SH-SY5Y (cell line): ENCODE measurements around the gene HS1BP3.

Experiments
- GATA2 ChIP-seq: IDR thresholded peaks from 2 replicates; pipeline ENCODE4 v1.6.1; 2011; ENCODE audit warnings: mild to moderate bottlenecking, low read depth, low read length
- GATA3 ChIP-seq: IDR thresholded peaks from 2 replicates; pipeline ENCODE4 v1.6.1; 2011; ENCODE audit warnings: low read depth, mild to moderate bottlenecking, low read length, moderate library complexity

The HS1BP3 gene

GRCh38 chr2:20611077-20611843 lies 39.6 kb downstream of the HS1BP3 start:
- TF ChIP-seq GATA2: peak; percentile 31; the same call in 1 of the 2 replicates
- TF ChIP-seq GATA3: no peak

GRCh38 chr2:20609995-20610357 lies 40.9 kb downstream of the HS1BP3 start:
- TF ChIP-seq GATA3 (no peak), GATA2 (no peak)

- TF ChIP-seq GATA3: no peak
- no peak for TF ChIP-seq GATA2
Observed at GRCh38 chr2:20609349-20609994, 41.4 kb downstream of the HS1BP3 start.

- TF ChIP-seq GATA3 (no peak), GATA2 (no peak)
Observed at GRCh38 chr2:20608666-20609348, 42.1 kb downstream of the HS1BP3 start.

GRCh38 chr2:20607446-20607845 lies 43.5 kb downstream of the HS1BP3 start:
- TF ChIP-seq GATA2 (no peak), GATA3 (no peak)

- TF ChIP-seq GATA2: no peak
- TF ChIP-seq GATA3: no peak
Observed at GRCh38 chr2:20606198-20606597, 44.7 kb downstream of the HS1BP3 start.

GRCh38 chr2:20604951-20605381 lies 45.9 kb downstream of the HS1BP3 start:
- TF ChIP-seq GATA2: no peak
- no peak for TF ChIP-seq GATA3

GRCh38 chr2:20604401-20604911 lies 46.4 kb downstream of the HS1BP3 start:
- TF ChIP-seq GATA2 (no peak), GATA3 (no peak)

GRCh38 chr2:20603791-20604190 lies 47.1 kb downstream of the HS1BP3 start:
- TF ChIP-seq GATA3 (no peak), GATA2 (no peak)

- TF ChIP-seq GATA2 (no peak), GATA3 (no peak)
Observed at GRCh38 chr2:20602803-20603202, 48.1 kb downstream of the HS1BP3 start.

- TF ChIP-seq GATA2 (no peak), GATA3 (no peak)
Observed at GRCh38 chr2:20600756-20601325, 50.1 kb downstream of the HS1BP3 start.

GRCh38 chr2:20599861-20600461 lies 50.9 kb downstream of the HS1BP3 start:
- no peak for TF ChIP-seq GATA3
- TF ChIP-seq GATA2: no peak

GRCh38 chr2:20599001-20599600 lies 51.8 kb downstream of the HS1BP3 start:
- TF ChIP-seq GATA3: no peak
- peak; percentile 81 for TF ChIP-seq GATA2
